HCT116 (cell line): Measurements from ENCODE around the gene ERRFI1. TPM values are rescaled to one million over a fixed set of nuclear protein-coding genes. Genes with fewer than 3 reads are reported as not detected.

Experiments used
- ATAC-seq: fragments of 200-7000 bp; cut with Tn5 transposase; 2 replicates; pipeline ENCODE4 v1.9.1; 2020; ENCODE audit warnings: mild to moderate bottlenecking, moderate library complexity
- BruUV-seq: library from RNA; stranded (reverse); fragments of 400-500 nt; replicated peaks from 2 replicates; lab custom pipeline; 2021; lab: Mats Ljungman, UMichigan
- CTCF ChIA-PET: fragments of 300-600 bp; sonication (Branson Sonifier 250); formaldehyde crosslinking; loops from one replicate; lab custom pipeline; 2021; ENCODE audit warnings: antibody characterized with exemption; lab: Charles Lee
- POLR2A ChIA-PET: fragments of 300-600, 350-600 bp; sonication (Branson Sonifier 250); formaldehyde crosslinking; loops from one replicate; lab custom pipeline; 2021; ENCODE audit warnings: antibody characterized with exemption; lab: Charles Lee
- RAD21 ChIA-PET, 2 experiments: fragments of 300-600 bp; sonication (Branson Sonifier 250); formaldehyde crosslinking; loops; one replicate each; lab custom pipeline; 2023; ENCODE audit warnings: low total read pairs in 2 of 2; ENCODE audit not compliant: uncharacterized antibody in 2 of 2, unreplicated experiment in 2 of 2, low non-redundant PET in 1 of 2; lab: Charles Lee
- DNase-seq: peaks from one replicate; pipeline ENCODE4 v3.0.0-alpha.2; 2010; ENCODE audit warnings: low read depth, low spot score
- H2AFZ ChIP-seq: fragments of 200-600 bp; shearing (Covaris generic), sonication (generic); 2 replicates; pipeline ENCODE4 v1.6.1; 2017; ENCODE audit warnings: low read depth, mixed run types, mixed read lengths, antibody characterized with exemption, low read length; ENCODE audit not compliant: poor library complexity, severe bottlenecking
- H3K27ac ChIP-seq: 2 replicates; pipeline ENCODE4 v1.5.1; 2012; ENCODE audit warnings: low read depth, low read length
- H3K27me3 ChIP-seq: fragments of 200-600 bp; sonication (generic); 2 replicates; pipeline ENCODE4 v1.6.1; 2016; ENCODE audit warnings: mixed run types, low read length, mixed read lengths; ENCODE audit not compliant: insufficient read depth
- H3K36me3 ChIP-seq, 2 experiments: fragments of 200-500 bp in 1 of 2; fragments of 200-600 bp in 1 of 2; sonication (Bioruptor generic) in 1 of 2; sonication (generic) in 1 of 2; 2 replicates each; pipeline versions ENCODE4 v1.5.1 to v1.6.1; 2014 to 2016; ENCODE audit warnings: low read length in 2 of 2, inconsistent platforms in 1 of 2, mixed read lengths in 1 of 2, mixed run types in 1 of 2; ENCODE audit not compliant: insufficient read depth in 2 of 2, control insufficient read depth in 1 of 2
- H3K4me1 ChIP-seq, 2 experiments: fragments of 200-600 bp in 1 of 2; sonication (generic) in 1 of 2; 2 replicates each; pipeline versions ENCODE4 v1.5.1 to v1.6.1; 2012 to 2017; ENCODE audit warnings: low read length in 2 of 2, inconsistent platforms in 1 of 2, mild to moderate bottlenecking in 1 of 2, mixed read lengths in 1 of 2, mixed run types in 1 of 2, moderate library complexity in 1 of 2; ENCODE audit not compliant: insufficient read depth in 2 of 2, control insufficient read depth in 1 of 2
- H3K4me2 ChIP-seq: fragments of 200-600 bp; sonication (generic); 2 replicates; pipeline ENCODE4 v1.6.1; 2017; ENCODE audit warnings: mixed run types, low read length, mixed read lengths
- H3K4me3 ChIP-seq, 2 experiments: fragments of 200-600 bp in 1 of 2; sonication (generic) in 1 of 2; replicated peaks in 1 of 2; 2 replicates each; pipeline ENCODE4 v1.5.1; 2011 to 2016; ENCODE audit warnings: low read length in 2 of 2, control low read depth in 1 of 2, low read depth in 1 of 2, mild to moderate bottlenecking in 1 of 2, mixed read lengths in 1 of 2, mixed run types in 1 of 2
- H3K79me2 ChIP-seq: fragments of 200-600 bp; sonication (generic); 2 replicates; pipeline ENCODE4 v1.6.1; 2017; ENCODE audit warnings: mild to moderate bottlenecking, mixed run types, low read length, moderate library complexity, mixed read lengths; ENCODE audit not compliant: insufficient read depth
- H3K9ac ChIP-seq: fragments of 200-600 bp; sonication (generic); 2 replicates; pipeline ENCODE4 v1.6.1; 2016; ENCODE audit warnings: low read length, mixed read lengths
- H3K9me2 ChIP-seq: fragments of 200-600 bp; sonication (generic), shearing (Covaris generic); 2 replicates; pipeline ENCODE4 v1.6.1; 2017; ENCODE audit warnings: mixed run types, mild to moderate bottlenecking, moderate library complexity; ENCODE audit not compliant: insufficient read depth
- H3K9me3 ChIP-seq, 2 experiments: fragments of 200-500 bp in 1 of 2; fragments of 200-600 bp in 1 of 2; sonication (Bioruptor generic) in 1 of 2; sonication (generic) in 1 of 2; 2 replicates each; pipeline ENCODE4 v1.6.1; 2014 to 2017; ENCODE audit warnings: low read length in 2 of 2, mixed read lengths in 2 of 2, inconsistent platforms in 1 of 2, low read depth in 1 of 2, mild to moderate bottlenecking in 1 of 2, mixed run types in 1 of 2, moderate library complexity in 1 of 2; ENCODE audit not compliant: control insufficient read depth in 1 of 2, insufficient read depth in 1 of 2
- H4K20me1 ChIP-seq: fragments of 200-600 bp; sonication (generic), shearing (Covaris generic); 2 replicates; pipeline ENCODE4 v1.6.1; 2017; ENCODE audit warnings: mixed run types, mild to moderate bottlenecking, moderate library complexity; ENCODE audit not compliant: insufficient read depth
- FOSL1 ChIP-seq: IDR thresholded peaks from 2 replicates; pipeline ENCODE4 v1.6.1; 2012; ENCODE audit warnings: low read depth
- JUND ChIP-seq: IDR thresholded peaks from 2 replicates; pipeline ENCODE4 v1.6.1; 2012
- REST ChIP-seq: IDR thresholded peaks from 2 replicates; pipeline ENCODE4 v1.6.1; 2012; ENCODE audit warnings: low read depth
- SIN3A ChIP-seq: IDR thresholded peaks from 2 replicates; pipeline ENCODE4 v1.6.1; 2012; ENCODE audit warnings: low read depth
- SP1 ChIP-seq: IDR thresholded peaks from 2 replicates; pipeline ENCODE4 v1.6.1; 2012; ENCODE audit warnings: low read depth
- SRF ChIP-seq: IDR thresholded peaks from 2 replicates; pipeline ENCODE4 v1.6.1; 2012; ENCODE audit warnings: low read depth
- TCF7L2 ChIP-seq: IDR thresholded peaks from 2 replicates; pipeline ENCODE4 v1.7.0; 2011; ENCODE audit warnings: borderline replicate concordance, inconsistent platforms; ENCODE audit not compliant: insufficient read depth, insufficient read length; ENCODE audit errors: extremely low read depth
- YY1 ChIP-seq: IDR thresholded peaks from 2 replicates; pipeline ENCODE4 v1.6.1; 2011; ENCODE audit warnings: low read length, low read depth, moderate library complexity, mild to moderate bottlenecking; ENCODE audit not compliant: insufficient replicate concordance; ENCODE audit errors: extremely low read depth
- ZFX ChIP-seq: fragments of 450-650 bp; IDR thresholded peaks from 2 replicates; pipeline ENCODE4 v1.6.1; 2017
- intact Hi-C: fragments of 100-400 bp; cut with micrococcal nuclease; formaldehyde crosslinking; loops from 2 replicates; pipeline ENCODE4 v1.10.0; 2022
- total RNA-seq: library from RNA; stranded (reverse); gene quantifications from one replicate; pipeline ENCODE4 v1.2.1, GENCODE V29; 2021; ENCODE audit not compliant: unreplicated experiment
- TF ChIP-seq, protein P1 (sequence below): IDR thresholded peaks from 2 replicates; pipeline ENCODE4 v1.6.1; 2012

ERRFI1 gene
- total RNA-seq, 1 experiment from 2014 or later, result 777 TPM

DNA sequence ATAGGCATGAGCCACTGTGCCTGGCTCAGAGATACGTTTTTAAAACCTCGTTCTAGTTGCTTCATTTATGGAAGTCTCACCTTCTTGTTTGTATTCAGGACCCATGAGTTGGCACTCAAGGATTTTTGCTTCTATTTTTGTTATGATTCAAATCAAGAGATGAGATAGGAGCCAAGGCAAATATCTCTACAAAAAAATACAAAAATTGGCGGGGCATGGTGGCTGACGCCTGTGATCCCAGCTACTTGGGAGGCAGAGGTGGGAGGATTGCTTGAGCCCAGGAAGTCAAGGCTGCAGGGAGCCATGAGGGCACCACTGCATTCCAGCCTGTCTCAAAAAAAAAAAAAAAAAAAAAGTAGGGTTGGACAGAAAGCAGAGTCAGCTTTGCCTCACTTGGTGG lies 36.8 kb upstream of the ERRFI1 start:
- Histone ChIP-seq H2AFZ (no peak overlapping the region), H3K9me2 (no peaks in the 10 kb centered on the region), H3K79me2 (no peaks in the 10 kb centered on the region), H4K20me1 (no peaks in the 10 kb centered on the region), H3K9me3 (no peaks in the 10 kb centered on the region), H3K36me3 (no peaks in the 10 kb centered on the region), H3K4me1 (peaks cover 78 to 82% of the 10 kb centered on the region in 2 experiments), H3K9ac (no peak overlapping the region), H3K27me3 (no peaks in the 10 kb centered on the region), H3K27ac (peak overlapping the region; percentile 87; the same call in 1 of the 2 replicates), H3K4me3 (no peak overlapping the region), H3K4me2 (no peak overlapping the region)
- CTCF ChIA-PET, result no interaction called here
- ATAC-seq (no peak), DNase-seq (no peak)
- TF ChIP-seq TCF7L2, result no peak
- POLR2A ChIA-PET, result interaction anchor here (1.4 to 2.4 kb wide), 2 partner anchors 9 to 15 kb away, joined by 3 to 9 read pairs; no protein-coding TSS in a partner anchor
- intact Hi-C loops, result no loop called here
- BruUV-seq, result no TSS peak
- RAD21 ChIA-PET, result no interaction called here

- Histone ChIP-seq H4K20me1 (no peaks in the 10 kb centered on the region), H3K4me2 (peak overlapping the region; percentile 71), H3K27ac (peak overlapping the region; percentile 87), H3K9me2 (no peaks in the 10 kb centered on the region), H3K4me1 (peaks cover 76 to 82% of the 10 kb centered on the region in 2 experiments), H3K36me3 (no peaks in the 10 kb centered on the region), H3K9ac (peak overlapping the region; percentile 44), H3K9me3 (no peaks in the 10 kb centered on the region), H3K4me3 (peak overlapping the region in 1 of 2 experiments; percentile 24; a peak in 2 of 4 replicates), H3K79me2 (no peaks in the 10 kb centered on the region), H2AFZ (peak overlapping the region; percentile 85), H3K27me3 (no peaks in the 10 kb centered on the region)
- no peak for DNase-seq
- no peak for TF ChIP-seq ZFX
- no peak for TF ChIP-seq REST
- TF ChIP-seq JUND, result peak; percentile 25; the same call in 1 of the 2 replicates
- TF ChIP-seq SRF, result no peak
- TF ChIP-seq, protein P1, sequence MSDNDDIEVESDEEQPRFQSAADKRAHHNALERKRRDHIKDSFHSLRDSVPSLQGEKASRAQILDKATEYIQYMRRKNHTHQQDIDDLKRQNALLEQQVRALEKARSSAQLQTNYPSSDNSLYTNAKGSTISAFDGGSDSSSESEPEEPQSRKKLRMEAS, result no peak
- no peak for TF ChIP-seq YY1
- peak; percentile 24; the same call in 1 of the 2 replicates for TF ChIP-seq FOSL1
- peak; percentile 21; the same call in 1 of the 2 replicates for TF ChIP-seq SP1
- peak; percentile 42; the same call in 1 of the 2 replicates for TF ChIP-seq SIN3A
- intact Hi-C loops, result no loop called here
- ChIA-PET RAD21 (no interaction called here), POLR2A (interaction anchor here (0.5 to 4.2 kb wide), 8 partner anchors 14 to 111 kb away, joined by 3 to 32 read pairs (median 4); no protein-coding TSS in a partner anchor), CTCF (no interaction called here)
- BruUV-seq, result TSS peak; percentile 30
- ATAC-seq, result peak; percentile 55
Observed at GRCh38 chr1:8061673-8062386, 35.7 kb upstream of the ERRFI1 start.
